ENCODE results near the gene PET117. TPM values are rescaled to one million over a fixed set of nuclear protein-coding genes. Genes with fewer than 3 reads are reported as not detected.
"Not testable (repeated sequence)": the region's sequence is repeated elsewhere in the genome, so short reads cannot be mapped to it uniquely, and the experiment has no call there.

PET117 gene
- 1 to 10 TPM; 7.5 to 8.9 TPM for polyA plus RNA-seq

GRCh38 chr20:18137412-18138265 is at the start of gene PET117, which contains the start of gene KAT14:
TSS of gene PET117 (plus strand) at chr20:18137863. CDS start at chr20:18137956, 93 bp downstream.
TSS of gene KAT14 (plus strand) at chr20:18137863. CDS start at chr20:18142661, 4,798 bp downstream.
- Histone ChIP-seq H3K27me3 (ENCODE audit: control insufficient read depth in 1 of 2, insufficient read depth in 2 of 2, low read length in 2 of 2) (no peaks in the 10 kb centered on the region), H3K9me3 (ENCODE audit: control insufficient read depth in 2 of 2, insufficient read depth in 1 of 2, low read depth in 1 of 2, low read length in 1 of 2) (no peaks in the 10 kb centered on the region), H3K36me3 (ENCODE audit: control insufficient read depth in 2 of 2, insufficient read depth in 2 of 2, low read length in 1 of 2) (peaks cover 2 to 3% of the 10 kb centered on the region in 2 donors), H3K4me3 (ENCODE audit: low read depth in 1 of 2, low read length in 2 of 2) (peak within 1 kb of the TSS; percentile 87 to 89), H3K27ac (ENCODE audit: low read depth in 2 of 2, low read length in 1 of 2) (peak within 1 kb of the TSS; percentile 88 to 95), H3K4me1 (ENCODE audit: control insufficient read depth in 2 of 2, insufficient read depth in 2 of 2, low read length in 1 of 2) (peaks cover 0 to 6% of the 10 kb centered on the region in 2 donors)
- 1% methylated on average over 74 to 87 of the region's 87 CpGs for WGBS, 2 donors

- WGBS, 2 donors = 84 to 87% methylated on average over 3 of the region's 3 CpGs
These were observed 49.4 kb upstream of the PET117 start for GRCh38 chr20:18088298-18088697.

GRCh38 chr20:18088841-18089240 is 48.8 kb upstream of the PET117 start:
- not testable (repeated sequence) for H3K4me1 ChIP-seq (ENCODE audit: control insufficient read depth in 2 of 2, insufficient read depth in 2 of 2, low read length in 1 of 2); H3K9me3 ChIP-seq (ENCODE audit: control insufficient read depth in 2 of 2, insufficient read depth in 1 of 2, low read depth in 1 of 2, low read length in 1 of 2); H3K27ac ChIP-seq (ENCODE audit: low read depth in 2 of 2, low read length in 1 of 2); H3K27me3 ChIP-seq (ENCODE audit: control insufficient read depth in 1 of 2, insufficient read depth in 2 of 2, low read length in 2 of 2); H3K4me3 ChIP-seq (ENCODE audit: low read depth in 1 of 2, low read length in 2 of 2); H3K36me3 ChIP-seq (ENCODE audit: control insufficient read depth in 2 of 2, insufficient read depth in 2 of 2, low read length in 1 of 2)
- 91 to 93% methylated on average over 11 of the region's 11 CpGs for WGBS, 2 donors

More at GRCh38 chr20:18088298-18088697, 49.4 kb upstream of the PET117 start:
- not testable (repeated sequence) for H3K4me1 ChIP-seq (ENCODE audit: control insufficient read depth in 2 of 2, insufficient read depth in 2 of 2, low read length in 1 of 2); H3K27ac ChIP-seq (ENCODE audit: low read depth in 2 of 2, low read length in 1 of 2); H3K9me3 ChIP-seq (ENCODE audit: control insufficient read depth in 2 of 2, insufficient read depth in 1 of 2, low read depth in 1 of 2, low read length in 1 of 2); H3K27me3 ChIP-seq (ENCODE audit: control insufficient read depth in 1 of 2, insufficient read depth in 2 of 2, low read length in 2 of 2); H3K36me3 ChIP-seq (ENCODE audit: control insufficient read depth in 2 of 2, insufficient read depth in 2 of 2, low read length in 1 of 2); H3K4me3 ChIP-seq (ENCODE audit: low read depth in 1 of 2, low read length in 2 of 2)

GRCh38 chr20:18090044-18090443 is 47.6 kb upstream of the PET117 start:
- Histone ChIP-seq H3K27ac (ENCODE audit: low read depth in 2 of 2, low read length in 1 of 2) (no peak overlapping the region), H3K4me1 (ENCODE audit: control insufficient read depth in 2 of 2, insufficient read depth in 2 of 2, low read length in 1 of 2) (no peaks in the 10 kb centered on the region), H3K27me3 (ENCODE audit: control insufficient read depth in 1 of 2, insufficient read depth in 2 of 2, low read length in 2 of 2) (no peaks in the 10 kb centered on the region), H3K4me3 (ENCODE audit: low read depth in 1 of 2, low read length in 2 of 2) (no peak overlapping the region), H3K36me3 (ENCODE audit: control insufficient read depth in 2 of 2, insufficient read depth in 2 of 2, low read length in 1 of 2) (no peaks in the 10 kb centered on the region), H3K9me3 (ENCODE audit: control insufficient read depth in 2 of 2, insufficient read depth in 1 of 2, low read depth in 1 of 2, low read length in 1 of 2) (no peaks in the 10 kb centered on the region)
- 52 to 57% methylated on average over 3 of the region's 3 CpGs for WGBS, 2 donors

GRCh38 chr20:18090477-18090876 is 47.2 kb upstream of the PET117 start:
- Histone ChIP-seq H3K27ac (ENCODE audit: low read depth in 2 of 2, low read length in 1 of 2) (no peak overlapping the region), H3K4me3 (ENCODE audit: low read depth in 1 of 2, low read length in 2 of 2) (no peak overlapping the region), H3K36me3 (ENCODE audit: control insufficient read depth in 2 of 2, insufficient read depth in 2 of 2, low read length in 1 of 2) (no peaks in the 10 kb centered on the region), H3K27me3 (ENCODE audit: control insufficient read depth in 1 of 2, insufficient read depth in 2 of 2, low read length in 2 of 2) (no peaks in the 10 kb centered on the region), H3K4me1 (ENCODE audit: control insufficient read depth in 2 of 2, insufficient read depth in 2 of 2, low read length in 1 of 2) (no peaks in the 10 kb centered on the region), H3K9me3 (ENCODE audit: control insufficient read depth in 2 of 2, insufficient read depth in 1 of 2, low read depth in 1 of 2, low read length in 1 of 2) (no peaks in the 10 kb centered on the region)
- WGBS, 2 donors = 91 to 93% methylated on average over 10 of the region's 10 CpGs

GRCh38 chr20:18091623-18092022 is 46.0 kb upstream of the PET117 start:
- Histone ChIP-seq H3K27me3 (ENCODE audit: control insufficient read depth in 1 of 2, insufficient read depth in 2 of 2, low read length in 2 of 2) (no peaks in the 10 kb centered on the region), H3K4me3 (ENCODE audit: low read depth in 1 of 2, low read length in 2 of 2) (no peak overlapping the region), H3K4me1 (ENCODE audit: control insufficient read depth in 2 of 2, insufficient read depth in 2 of 2, low read length in 1 of 2) (no peaks in the 10 kb centered on the region), H3K27ac (ENCODE audit: low read depth in 2 of 2, low read length in 1 of 2) (no peak overlapping the region), H3K9me3 (ENCODE audit: control insufficient read depth in 2 of 2, insufficient read depth in 1 of 2, low read depth in 1 of 2, low read length in 1 of 2) (no peaks in the 10 kb centered on the region), H3K36me3 (ENCODE audit: control insufficient read depth in 2 of 2, insufficient read depth in 2 of 2, low read length in 1 of 2) (no peaks in the 10 kb centered on the region)
- WGBS, 2 donors = 60 to 66% methylated on average over 7 of the region's 7 CpGs

- H3K4me3 ChIP-seq (ENCODE audit: low read depth in 1 of 2, low read length in 2 of 2) = no peak overlapping the region
- H3K9me3 ChIP-seq (ENCODE audit: control insufficient read depth in 2 of 2, insufficient read depth in 1 of 2, low read depth in 1 of 2, low read length in 1 of 2) = no peaks in the 10 kb centered on the region
- H3K27ac ChIP-seq (ENCODE audit: low read depth in 2 of 2, low read length in 1 of 2) = no peak overlapping the region
- 76 to 88% methylated on average over 8 of the region's 8 CpGs for WGBS, 2 donors
- no peaks in the 10 kb centered on the region for H3K27me3 ChIP-seq (ENCODE audit: control insufficient read depth in 1 of 2, insufficient read depth in 2 of 2, low read length in 2 of 2)
- no peaks in the 10 kb centered on the region for H3K36me3 ChIP-seq (ENCODE audit: control insufficient read depth in 2 of 2, insufficient read depth in 2 of 2, low read length in 1 of 2)
- no peaks in the 10 kb centered on the region for H3K4me1 ChIP-seq (ENCODE audit: control insufficient read depth in 2 of 2, insufficient read depth in 2 of 2, low read length in 1 of 2)
These were observed 44.8 kb upstream of the PET117 start for GRCh38 chr20:18092890-18093289.

GRCh38 chr20:18093388-18093787 is 44.3 kb upstream of the PET117 start:
- H3K4me1 ChIP-seq (ENCODE audit: control insufficient read depth in 2 of 2, insufficient read depth in 2 of 2, low read length in 1 of 2) = no peaks in the 10 kb centered on the region
- no peaks in the 10 kb centered on the region for H3K9me3 ChIP-seq (ENCODE audit: control insufficient read depth in 2 of 2, insufficient read depth in 1 of 2, low read depth in 1 of 2, low read length in 1 of 2)
- no peak overlapping the region for H3K27ac ChIP-seq (ENCODE audit: low read depth in 2 of 2, low read length in 1 of 2)
- 73 to 87% methylated on average over 10 of the region's 10 CpGs for WGBS, 2 donors
- H3K36me3 ChIP-seq (ENCODE audit: control insufficient read depth in 2 of 2, insufficient read depth in 2 of 2, low read length in 1 of 2) = no peaks in the 10 kb centered on the region
- no peaks in the 10 kb centered on the region for H3K27me3 ChIP-seq (ENCODE audit: control insufficient read depth in 1 of 2, insufficient read depth in 2 of 2, low read length in 2 of 2)
- H3K4me3 ChIP-seq (ENCODE audit: low read depth in 1 of 2, low read length in 2 of 2) = no peak overlapping the region

GRCh38 chr20:18094191-18094590 is 43.5 kb upstream of the PET117 start:
- no peak overlapping the region for H3K4me3 ChIP-seq (ENCODE audit: low read depth in 1 of 2, low read length in 2 of 2)
- no peaks in the 10 kb centered on the region for H3K36me3 ChIP-seq (ENCODE audit: control insufficient read depth in 2 of 2, insufficient read depth in 2 of 2, low read length in 1 of 2)
- WGBS, 2 donors = 69 to 85% methylated on average over 5 of the region's 5 CpGs

GRCh38 chr20:18100569-18100968 is 37.1 kb upstream of the PET117 start:
- H3K4me3 ChIP-seq (ENCODE audit: low read depth in 1 of 2, low read length in 2 of 2); H3K4me1 ChIP-seq (ENCODE audit: control insufficient read depth in 2 of 2, insufficient read depth in 2 of 2, low read length in 1 of 2); H3K27ac ChIP-seq (ENCODE audit: low read depth in 2 of 2, low read length in 1 of 2); H3K36me3 ChIP-seq (ENCODE audit: control insufficient read depth in 2 of 2, insufficient read depth in 2 of 2, low read length in 1 of 2); H3K27me3 ChIP-seq (ENCODE audit: control insufficient read depth in 1 of 2, insufficient read depth in 2 of 2, low read length in 2 of 2); H3K9me3 ChIP-seq (ENCODE audit: control insufficient read depth in 2 of 2, insufficient read depth in 1 of 2, low read depth in 1 of 2, low read length in 1 of 2): not testable (repeated sequence)
- 95 to 96% methylated on average over 11 of the region's 11 CpGs for WGBS, 2 donors

More at GRCh38 chr20:18094191-18094590, 43.5 kb upstream of the PET117 start:
- no peaks in the 10 kb centered on the region for H3K9me3 ChIP-seq (ENCODE audit: control insufficient read depth in 2 of 2, insufficient read depth in 1 of 2, low read depth in 1 of 2, low read length in 1 of 2)
- H3K27me3 ChIP-seq (ENCODE audit: control insufficient read depth in 1 of 2, insufficient read depth in 2 of 2, low read length in 2 of 2) = no peaks in the 10 kb centered on the region
- H3K27ac ChIP-seq (ENCODE audit: low read depth in 2 of 2, low read length in 1 of 2) = no peak overlapping the region
- H3K4me1 ChIP-seq (ENCODE audit: control insufficient read depth in 2 of 2, insufficient read depth in 2 of 2, low read length in 1 of 2) = no peaks in the 10 kb centered on the region
